Suprapubic skin (tissue), 3 donors: ENCODE measurements around the gene TRIM47.

Source experiments
- CTCF ChIP-seq, 2 donors: fragments of 200-600 bp in 1 of 2; fragments of 450-650 bp in 1 of 2; sonication (generic) in 1 of 2; IDR thresholded peaks; one replicate each; pipeline ENCODE4 v1.5.1; 2016 to 2019; ENCODE audit warnings: antibody characterized with exemption in 2 of 2, mild to moderate bottlenecking in 1 of 2, moderate library complexity in 1 of 2
- EP300 ChIP-seq: sonication (generic); formaldehyde crosslinking; IDR thresholded peaks from one replicate; pipeline ENCODE4 v1.6.1; 2017; ENCODE audit warnings: antibody characterized with exemption
- POLR2A ChIP-seq, 2 donors: fragments of 450-650 bp; IDR thresholded peaks; one replicate each; pipeline ENCODE4 v1.6.1; 2017; ENCODE audit warnings: antibody characterized with exemption in 2 of 2, mild to moderate bottlenecking in 2 of 2, moderate library complexity in 2 of 2

- TF ChIP-seq CTCF (IDR thresholded peaks at IDR 0.05): no peak
- TF ChIP-seq POLR2A (IDR thresholded peaks at IDR 0.05): no peak
- no peak for TF ChIP-seq EP300
Measured at GRCh38 chr17:75889454-75889853, 11.1 kb upstream of the TRIM47 start.
